Parathyroid adenoma (tissue), 2 donors: Measurements from ENCODE around the gene RPL22.
A peak's percentile ranks its signal among the peaks of the same experiment; 100 is the strongest.

Source experiments
- H2AFZ ChIP-seq: fragments of 300-600 bp; sonication (generic); one replicate; pipeline ENCODE4 v1.7.0; 2017; ENCODE audit warnings: antibody characterized with exemption, mild to moderate bottlenecking
- H3K27ac ChIP-seq: fragments of 300-600 bp; sonication (generic); one replicate; pipeline ENCODE4 v1.7.0; 2017
- H3K27me3 ChIP-seq: fragments of 300-600 bp; sonication (generic); one replicate; pipeline ENCODE4 v1.7.0; 2017; ENCODE audit warnings: low read length; ENCODE audit not compliant: control insufficient read depth, insufficient read depth
- H3K36me3 ChIP-seq: fragments of 300-600 bp; sonication (generic); one replicate; pipeline ENCODE4 v1.7.0; 2017; ENCODE audit warnings: low read length; ENCODE audit not compliant: control insufficient read depth, insufficient read depth
- H3K4me1 ChIP-seq: fragments of 300-600 bp; sonication (generic); one replicate; pipeline ENCODE4 v1.7.0; 2017; ENCODE audit warnings: control low read depth
- H3K4me2 ChIP-seq: fragments of 300-600 bp; sonication (generic); one replicate; pipeline ENCODE4 v1.7.0; 2017; ENCODE audit warnings: low read length
- H3K4me3 ChIP-seq: fragments of 300-600 bp; sonication (generic); one replicate; pipeline ENCODE4 v1.7.0; 2017; ENCODE audit warnings: low read depth, low read length
- H3K79me2 ChIP-seq: fragments of 300-600 bp; sonication (generic); one replicate; pipeline ENCODE4 v1.7.0; 2017; ENCODE audit warnings: control low read depth
- H3K9ac ChIP-seq: fragments of 300-600 bp; sonication (generic); one replicate; pipeline ENCODE4 v1.7.0; 2017; ENCODE audit warnings: mild to moderate bottlenecking
- H3K9me3 ChIP-seq: fragments of 300-600 bp; sonication (generic); one replicate; pipeline ENCODE4 v1.7.0; 2017; ENCODE audit warnings: low read length; ENCODE audit not compliant: control insufficient read depth
- CTCF ChIP-seq: fragments of 300-600 bp; sonication (generic); IDR thresholded peaks from one replicate; pipeline ENCODE4 v1.7.0; 2017; ENCODE audit warnings: antibody characterized with exemption, mild to moderate bottlenecking
- donor health status: primary hyperparathyroidism.

Gene RPL22

DNA sequence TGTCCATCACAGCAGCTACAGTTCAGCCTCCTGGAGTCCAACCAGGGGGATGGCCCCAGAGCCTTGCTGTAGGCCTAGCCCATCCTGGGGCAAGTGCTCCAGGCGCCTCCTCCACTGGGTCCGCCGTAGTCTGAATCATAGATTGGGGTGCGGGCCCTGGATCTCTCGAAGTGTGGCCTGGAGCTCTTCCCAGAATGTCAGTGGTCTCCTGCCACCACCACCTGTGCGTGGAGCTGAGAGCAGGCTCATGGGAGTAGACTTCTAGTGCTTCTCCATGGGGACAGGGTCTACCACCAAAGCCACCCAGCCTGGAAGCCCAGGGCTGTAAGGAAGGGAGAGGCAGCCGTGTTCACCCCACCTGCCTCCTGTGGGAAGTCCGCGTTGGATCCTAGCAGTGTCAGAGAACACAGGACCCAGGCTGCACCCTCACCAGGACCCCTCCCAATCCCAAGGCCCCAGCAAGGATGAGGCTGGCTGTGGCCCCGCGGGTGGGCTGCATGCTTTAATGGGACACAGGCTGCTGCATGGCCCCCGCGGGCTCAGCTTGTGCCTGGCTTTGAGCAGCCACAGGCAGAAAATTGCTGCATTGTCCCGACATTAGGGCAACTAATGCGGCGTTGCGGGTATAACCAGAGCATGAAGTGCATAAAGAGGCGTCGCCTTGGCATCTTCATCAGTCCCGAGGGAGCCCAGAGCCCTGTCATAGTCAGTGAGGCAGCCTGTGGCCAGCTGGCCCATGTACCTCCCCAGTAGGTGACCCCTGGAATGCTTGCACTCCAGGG lies 43.8 kb upstream of the RPL22 start:
- H2AFZ ChIP-seq: no peak overlapping the region
- H3K79me2 ChIP-seq: no peaks in the 10 kb centered on the region
- no peaks in the 10 kb centered on the region for H3K36me3 ChIP-seq
- H3K4me2 ChIP-seq: no peak overlapping the region
- H3K9ac ChIP-seq: no peak overlapping the region
- H3K27ac ChIP-seq: no peak overlapping the region
- TF ChIP-seq CTCF: no peak
- H3K27me3 ChIP-seq: peaks cover 19% of the 10 kb centered on the region
- no peak overlapping the region for H3K4me3 ChIP-seq
- H3K4me1 ChIP-seq: no peaks in the 10 kb centered on the region
- no peaks in the 10 kb centered on the region for H3K9me3 ChIP-seq

- Histone ChIP-seq H3K79me2 (no peaks in the 10 kb centered on the region), H3K9ac (no peak overlapping the region), H3K27me3 (peaks cover 19% of the 10 kb centered on the region), H2AFZ (no peak overlapping the region), H3K9me3 (no peaks in the 10 kb centered on the region), H3K4me2 (peak overlapping the region; percentile 31), H3K36me3 (no peaks in the 10 kb centered on the region), H3K4me1 (no peaks in the 10 kb centered on the region), H3K27ac (no peak overlapping the region), H3K4me3 (no peak overlapping the region)
- no peak for TF ChIP-seq CTCF
These were observed 42.7 kb upstream of the RPL22 start for GRCh38 chr1:6241887-6242740.

DNA sequence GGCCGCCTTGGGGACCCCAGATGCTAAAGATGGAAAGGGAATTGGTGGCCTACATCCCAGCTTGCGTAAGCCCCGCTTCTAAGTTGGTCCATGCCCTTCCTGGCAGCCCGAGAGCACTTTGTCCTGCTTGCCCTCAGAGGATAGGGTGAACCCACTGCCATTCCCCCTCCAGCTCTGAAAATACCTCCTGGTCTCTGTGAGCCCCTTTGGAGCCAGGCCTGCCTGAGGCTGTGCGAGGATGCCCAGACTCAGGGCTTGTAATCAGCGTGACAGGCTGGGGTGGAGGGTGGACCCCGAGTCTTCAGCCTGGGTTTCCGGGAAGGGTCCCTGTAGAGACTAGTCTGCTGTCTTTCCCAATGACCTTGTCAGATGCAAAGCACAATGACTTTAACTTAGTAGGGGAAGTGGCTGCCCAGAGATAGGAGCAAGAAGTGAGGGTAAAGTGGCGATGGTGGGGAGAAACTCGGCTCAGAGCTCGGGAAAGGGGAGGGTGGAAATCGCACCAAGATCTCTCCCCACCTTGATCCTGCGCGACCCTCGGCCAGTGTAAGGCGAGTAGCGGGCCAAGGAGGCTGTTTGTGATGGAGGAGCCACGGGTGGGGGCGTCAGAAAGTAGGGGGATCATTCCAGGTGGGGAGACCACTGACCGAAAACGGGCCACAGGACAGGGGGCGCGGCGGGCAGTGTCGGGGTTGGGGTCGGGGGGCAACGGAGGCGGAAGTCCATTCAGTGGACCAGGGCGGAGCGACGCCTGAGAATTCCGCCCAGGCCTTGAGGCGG lies 41.9 kb upstream of the RPL22 start:
- H3K4me3 ChIP-seq: no peak overlapping the region
- no peaks in the 10 kb centered on the region for H3K4me1 ChIP-seq
- H3K4me2 ChIP-seq: no peak overlapping the region
- TF ChIP-seq CTCF: no peak
- H3K79me2 ChIP-seq: no peaks in the 10 kb centered on the region
- no peaks in the 10 kb centered on the region for H3K36me3 ChIP-seq
- H3K27me3 ChIP-seq: peaks cover 12% of the 10 kb centered on the region
- H2AFZ ChIP-seq: no peak overlapping the region
- no peak overlapping the region for H3K9ac ChIP-seq
- no peaks in the 10 kb centered on the region for H3K9me3 ChIP-seq
- H3K27ac ChIP-seq: no peak overlapping the region

- no peak overlapping the region for H3K27ac ChIP-seq
- TF ChIP-seq CTCF: no peak
- H3K79me2 ChIP-seq: no peaks in the 10 kb centered on the region
- H3K4me3 ChIP-seq: no peak overlapping the region
- H3K4me2 ChIP-seq: no peak overlapping the region
- H3K9ac ChIP-seq: no peak overlapping the region
- H3K9me3 ChIP-seq: no peaks in the 10 kb centered on the region
- peaks cover 9% of the 10 kb centered on the region for H3K27me3 ChIP-seq
- no peak overlapping the region for H2AFZ ChIP-seq
- no peaks in the 10 kb centered on the region for H3K4me1 ChIP-seq
- H3K36me3 ChIP-seq: no peaks in the 10 kb centered on the region
These were observed 40.8 kb upstream of the RPL22 start for GRCh38 chr1:6239950-6240768.
